ENCODE results near the gene TTC28. TPM values are rescaled to one million over a fixed set of nuclear protein-coding genes. Genes with fewer than 3 reads are reported as not detected.
"Not testable (repeated sequence)": the region's sequence is repeated elsewhere in the genome, so short reads cannot be mapped to it uniquely, and the experiment has no call there.

Gene TTC28
- total RNA-seq, 1 donor from 2014 or later: 5.5 TPM

- no peak for ATAC-seq
Measured at GRCh38 chr22:28480000-28480715, 199.5 kb downstream of the TTC28 start.

- ATAC-seq: no peak
Measured at GRCh38 chr22:28478564-28478963, 201.1 kb downstream of the TTC28 start.

- no peak for ATAC-seq
Measured at GRCh38 chr22:28477556-28477955, 202.1 kb downstream of the TTC28 start.

- no peak for ATAC-seq
Measured at GRCh38 chr22:28474330-28474729, 205.3 kb downstream of the TTC28 start.

- ATAC-seq: no peak
Measured at GRCh38 chr22:28473258-28473657, 206.4 kb downstream of the TTC28 start.

GRCh38 chr22:28467055-28467454, 212.6 kb downstream of the TTC28 start:
- not testable (repeated sequence) for ATAC-seq

GRCh38 chr22:28466399-28466798, 213.2 kb downstream of the TTC28 start:
- no peak for ATAC-seq

GRCh38 chr22:28465841-28466240, 213.8 kb downstream of the TTC28 start:
- ATAC-seq: no peak

- ATAC-seq: no peak
Measured at GRCh38 chr22:28464127-28464526, 215.5 kb downstream of the TTC28 start.

- ATAC-seq: not testable (repeated sequence)
Measured at GRCh38 chr22:28463408-28463807, 216.2 kb downstream of the TTC28 start.

- no peak for ATAC-seq
Measured at GRCh38 chr22:28462901-28463300, 216.7 kb downstream of the TTC28 start.

- no peak for ATAC-seq
Measured at GRCh38 chr22:28462041-28462440, 217.6 kb downstream of the TTC28 start.

GRCh38 chr22:28454431-28455064, 225.1 kb downstream of the TTC28 start:
- no peak for ATAC-seq

- ATAC-seq: no peak
Measured at GRCh38 chr22:28450109-28450508, 229.5 kb downstream of the TTC28 start.

- ATAC-seq: no peak
Measured at GRCh38 chr22:28449041-28449440, 230.6 kb downstream of the TTC28 start.

- no peak for ATAC-seq
Measured at GRCh38 chr22:28448625-28449024, 231.0 kb downstream of the TTC28 start.

GRCh38 chr22:28444659-28445058, 235.0 kb downstream of the TTC28 start:
- no peak for ATAC-seq

- ATAC-seq: peak; percentile 71
Measured at GRCh38 chr22:28443526-28443876, 236.1 kb downstream of the TTC28 start.

- peak; percentile 33 for ATAC-seq
Measured at GRCh38 chr22:28442711-28443525, 236.7 kb downstream of the TTC28 start.

GRCh38 chr22:28442264-28442710, 237.4 kb downstream of the TTC28 start:
- ATAC-seq: peak; percentile 85

- no peak for ATAC-seq
Measured at GRCh38 chr22:28441720-28442263, 237.8 kb downstream of the TTC28 start.

- no peak for ATAC-seq
Measured at GRCh38 chr22:28440592-28441390, 238.8 kb downstream of the TTC28 start.
